Measurements from ENCODE around the gene ASB13. TPM values are rescaled to one million over a fixed set of nuclear protein-coding genes. Genes with fewer than 3 reads are reported as not detected.

The ASB13 gene
- total RNA-seq, 1 experiment from 2014 or later = 12.2 TPM

DNA sequence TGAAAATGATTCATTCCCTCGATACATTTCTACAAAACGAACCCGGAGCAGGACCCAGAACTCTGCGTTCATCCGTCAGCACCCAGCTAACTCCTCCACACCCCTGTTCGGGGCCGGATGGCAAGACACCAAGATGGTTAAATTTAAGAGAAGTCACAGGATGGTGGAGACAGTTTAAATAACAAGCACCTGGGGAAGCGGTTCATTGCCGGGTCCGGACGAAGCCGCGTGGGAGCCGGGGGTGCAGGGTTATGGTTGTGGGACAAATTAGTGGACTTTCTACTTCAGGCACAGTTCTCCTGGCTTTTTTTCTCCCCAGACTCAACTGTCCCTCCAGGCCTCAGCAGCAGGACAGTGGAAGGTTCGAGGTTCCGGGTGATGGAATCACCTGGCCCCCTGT is 45.4 kb downstream of the ASB13 start:
- H4K20me1 ChIP-seq (ENCODE audit: insufficient read depth, low read depth, low read length) = no peaks in the 10 kb centered on the region
- H3K9me3 ChIP-seq (ENCODE audit: low read length) = no peaks in the 10 kb centered on the region
- H3K9ac ChIP-seq (ENCODE audit: low read length) = no peak overlapping the region
- H3K4me3 ChIP-seq (ENCODE audit: low read length) = no peak overlapping the region
- no peaks in the 10 kb centered on the region for H3K79me2 ChIP-seq (ENCODE audit: low read length)
- H3K36me3 ChIP-seq (ENCODE audit: insufficient read depth, low read length) = no peaks in the 10 kb centered on the region
- H3K4me2 ChIP-seq (ENCODE audit: low read depth, low read length, poor library complexity, severe bottlenecking) = no peak overlapping the region
- no peak overlapping the region for H3K27ac ChIP-seq (ENCODE audit: low read length)
- H3K4me1 ChIP-seq (ENCODE audit: low read length) = no peaks in the 10 kb centered on the region
- H3K9me2 ChIP-seq (replicated peaks; ENCODE audit: insufficient read depth, low read length) = no peaks in the 10 kb centered on the region
- no peak for DNase-seq
- H2AFZ ChIP-seq (ENCODE audit: low read length) = no peak overlapping the region
- no peaks in the 10 kb centered on the region for H3K27me3 ChIP-seq (ENCODE audit: low read length)

DNA sequence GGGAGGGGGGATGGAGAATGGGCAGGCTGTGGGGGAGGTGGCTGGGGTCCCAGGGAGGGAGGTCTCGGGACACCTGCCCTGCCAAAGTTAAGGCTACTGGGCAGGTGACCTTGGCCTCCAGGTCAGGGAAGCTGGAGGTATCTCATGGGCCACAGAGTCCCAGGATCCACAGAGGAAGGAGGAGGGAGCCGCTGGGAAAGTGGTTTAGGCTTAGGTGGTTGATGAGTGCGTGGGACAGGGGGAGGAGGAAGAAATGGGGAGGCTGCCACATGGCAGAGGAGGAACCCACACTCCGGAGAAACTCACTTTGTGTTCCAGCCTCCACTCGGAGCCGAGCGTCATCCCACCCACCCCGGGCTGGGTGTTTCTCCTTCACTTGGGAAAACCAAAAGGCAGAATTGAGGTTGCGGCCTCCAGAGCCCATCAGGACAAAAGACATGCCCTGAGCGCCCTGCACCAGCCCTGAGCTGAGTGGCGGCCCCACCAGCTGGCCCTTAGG is 46.1 kb downstream of the ASB13 start:
- H3K4me3 ChIP-seq (ENCODE audit: low read length) = no peak overlapping the region
- no peak overlapping the region for H2AFZ ChIP-seq (ENCODE audit: low read length)
- H3K4me2 ChIP-seq (ENCODE audit: low read depth, low read length, poor library complexity, severe bottlenecking) = no peak overlapping the region
- no peak overlapping the region for H3K27ac ChIP-seq (ENCODE audit: low read length)
- H3K9me2 ChIP-seq (replicated peaks; ENCODE audit: insufficient read depth, low read length) = no peaks in the 10 kb centered on the region
- H3K36me3 ChIP-seq (ENCODE audit: insufficient read depth, low read length) = no peaks in the 10 kb centered on the region
- no peaks in the 10 kb centered on the region for H3K4me1 ChIP-seq (ENCODE audit: low read length)
- no peaks in the 10 kb centered on the region for H3K79me2 ChIP-seq (ENCODE audit: low read length)
- no peak for DNase-seq
- H3K9me3 ChIP-seq (ENCODE audit: low read length) = no peaks in the 10 kb centered on the region
- no peak overlapping the region for H3K9ac ChIP-seq (ENCODE audit: low read length)
- H3K27me3 ChIP-seq (ENCODE audit: low read length) = no peaks in the 10 kb centered on the region
- no peaks in the 10 kb centered on the region for H4K20me1 ChIP-seq (ENCODE audit: insufficient read depth, low read depth, low read length)

DNA sequence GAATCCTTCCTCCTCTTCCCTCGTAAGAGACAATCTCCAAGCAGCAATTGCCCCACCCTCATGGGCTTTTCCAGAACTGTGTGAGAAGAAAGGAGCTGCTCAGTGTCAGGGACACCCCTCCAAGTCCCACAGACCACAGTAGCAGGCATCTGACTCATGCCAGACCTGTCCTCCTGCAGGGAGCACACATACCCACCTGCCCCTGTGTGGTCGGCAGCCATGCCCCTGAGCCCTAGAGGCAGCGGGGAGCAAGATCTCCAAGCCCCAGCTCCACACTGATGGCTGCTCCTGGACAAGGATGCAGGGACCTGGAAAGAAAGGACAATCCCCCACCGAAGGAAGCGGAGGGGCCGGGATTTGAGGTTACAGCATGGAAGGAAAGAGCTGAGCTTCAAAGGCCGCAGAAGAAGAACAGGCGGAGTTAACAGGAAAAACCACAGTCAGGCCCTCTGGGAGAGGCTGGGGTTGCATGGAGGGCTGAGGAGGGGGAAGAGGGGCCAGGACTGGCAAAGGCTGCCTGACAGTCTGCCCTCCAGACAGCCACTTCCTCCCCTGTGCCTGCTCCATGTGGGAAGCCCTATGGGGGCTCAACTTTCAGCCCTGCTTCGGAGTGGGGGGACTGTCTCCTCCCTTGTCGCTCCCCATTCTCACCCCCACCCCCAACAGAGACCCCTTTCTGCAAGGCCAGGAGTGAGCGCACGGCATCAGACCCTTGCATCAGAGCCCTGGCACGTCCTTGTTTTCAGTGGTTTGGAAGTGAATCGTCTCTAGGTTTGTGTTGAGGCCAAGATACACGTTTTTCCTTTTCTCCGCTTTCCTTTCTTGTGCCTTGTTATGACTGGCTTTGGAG is 46.8 kb downstream of the ASB13 start:
- Histone ChIP-seq H2AFZ (ENCODE audit: low read length) (no peak overlapping the region), H3K27ac (ENCODE audit: low read length) (no peak overlapping the region), H4K20me1 (ENCODE audit: insufficient read depth, low read depth, low read length) (no peaks in the 10 kb centered on the region), H3K9ac (ENCODE audit: low read length) (no peak overlapping the region), H3K79me2 (ENCODE audit: low read length) (no peaks in the 10 kb centered on the region), H3K4me2 (ENCODE audit: low read depth, low read length, poor library complexity, severe bottlenecking) (no peak overlapping the region), H3K4me1 (ENCODE audit: low read length) (no peaks in the 10 kb centered on the region), H3K4me3 (ENCODE audit: low read length) (no peak overlapping the region), H3K27me3 (ENCODE audit: low read length) (no peaks in the 10 kb centered on the region), H3K36me3 (ENCODE audit: insufficient read depth, low read length) (no peaks in the 10 kb centered on the region), H3K9me2 (replicated peaks; ENCODE audit: insufficient read depth, low read length) (no peaks in the 10 kb centered on the region), H3K9me3 (ENCODE audit: low read length) (no peaks in the 10 kb centered on the region)
- no peak for DNase-seq

DNA sequence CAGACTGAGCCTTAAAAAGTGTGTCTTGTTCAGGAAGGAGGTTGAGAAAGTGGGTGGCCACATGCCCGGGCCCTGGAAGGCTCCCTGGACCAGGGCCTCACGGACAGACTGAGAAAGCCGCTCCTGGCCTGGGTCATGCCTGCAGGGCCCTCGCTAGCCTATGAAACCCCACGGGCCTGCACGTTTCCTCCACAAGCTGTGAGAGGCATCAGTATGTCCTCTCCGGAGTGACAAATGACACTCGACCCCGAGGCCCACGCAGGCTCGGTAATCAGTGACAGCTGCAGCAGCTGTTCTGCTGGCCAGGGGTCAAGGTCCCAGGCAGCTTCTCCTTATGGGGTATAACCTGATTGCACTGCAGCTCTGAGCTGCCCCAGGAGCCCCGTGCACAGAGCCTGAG is 47.6 kb downstream of the ASB13 start:
- Histone ChIP-seq H3K9me2 (replicated peaks; ENCODE audit: insufficient read depth, low read length) (no peaks in the 10 kb centered on the region), H3K4me1 (ENCODE audit: low read length) (no peaks in the 10 kb centered on the region), H3K27me3 (ENCODE audit: low read length) (no peaks in the 10 kb centered on the region), H3K9me3 (ENCODE audit: low read length) (no peaks in the 10 kb centered on the region), H3K9ac (ENCODE audit: low read length) (no peak overlapping the region), H4K20me1 (ENCODE audit: insufficient read depth, low read depth, low read length) (no peaks in the 10 kb centered on the region), H3K4me3 (ENCODE audit: low read length) (no peak overlapping the region), H3K27ac (ENCODE audit: low read length) (no peak overlapping the region), H3K4me2 (ENCODE audit: low read depth, low read length, poor library complexity, severe bottlenecking) (no peak overlapping the region), H3K79me2 (ENCODE audit: low read length) (no peaks in the 10 kb centered on the region), H3K36me3 (ENCODE audit: insufficient read depth, low read length) (no peaks in the 10 kb centered on the region), H2AFZ (ENCODE audit: low read length) (no peak overlapping the region)
- no peak for DNase-seq

DNA sequence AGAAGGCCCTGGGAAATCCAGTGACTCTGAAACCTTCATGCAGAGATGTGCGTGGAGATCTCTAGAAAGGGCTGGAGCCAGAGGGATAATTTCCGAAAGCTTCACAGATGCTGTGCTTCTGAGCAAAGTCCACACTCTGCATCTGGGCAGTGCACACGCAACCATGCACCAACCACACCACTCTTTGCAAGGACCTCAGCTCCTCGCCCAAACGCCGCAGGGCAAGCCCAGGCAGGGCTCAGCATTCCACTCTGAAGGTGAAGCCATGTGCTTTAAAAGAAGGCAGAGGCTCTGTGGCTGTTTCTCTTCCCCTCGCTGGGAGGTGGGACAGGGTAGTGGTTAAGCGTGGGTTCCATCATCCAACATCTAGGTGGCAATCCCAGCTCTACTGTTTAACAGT is 48.4 kb downstream of the ASB13 start:
- H3K9ac ChIP-seq (ENCODE audit: low read length) = no peak overlapping the region
- no peaks in the 10 kb centered on the region for H4K20me1 ChIP-seq (ENCODE audit: insufficient read depth, low read depth, low read length)
- H3K4me2 ChIP-seq (ENCODE audit: low read depth, low read length, poor library complexity, severe bottlenecking) = no peak overlapping the region
- H3K27me3 ChIP-seq (ENCODE audit: low read length) = no peaks in the 10 kb centered on the region
- DNase-seq = no peak
- H3K79me2 ChIP-seq (ENCODE audit: low read length) = no peaks in the 10 kb centered on the region
- no peaks in the 10 kb centered on the region for H3K9me2 ChIP-seq (replicated peaks; ENCODE audit: insufficient read depth, low read length)
- no peak overlapping the region for H3K27ac ChIP-seq (ENCODE audit: low read length)
- no peaks in the 10 kb centered on the region for H3K9me3 ChIP-seq (ENCODE audit: low read length)
- no peaks in the 10 kb centered on the region for H3K36me3 ChIP-seq (ENCODE audit: insufficient read depth, low read length)
- no peak overlapping the region for H3K4me3 ChIP-seq (ENCODE audit: low read length)
- H2AFZ ChIP-seq (ENCODE audit: low read length) = no peak overlapping the region
- H3K4me1 ChIP-seq (ENCODE audit: low read length) = no peaks in the 10 kb centered on the region

DNA sequence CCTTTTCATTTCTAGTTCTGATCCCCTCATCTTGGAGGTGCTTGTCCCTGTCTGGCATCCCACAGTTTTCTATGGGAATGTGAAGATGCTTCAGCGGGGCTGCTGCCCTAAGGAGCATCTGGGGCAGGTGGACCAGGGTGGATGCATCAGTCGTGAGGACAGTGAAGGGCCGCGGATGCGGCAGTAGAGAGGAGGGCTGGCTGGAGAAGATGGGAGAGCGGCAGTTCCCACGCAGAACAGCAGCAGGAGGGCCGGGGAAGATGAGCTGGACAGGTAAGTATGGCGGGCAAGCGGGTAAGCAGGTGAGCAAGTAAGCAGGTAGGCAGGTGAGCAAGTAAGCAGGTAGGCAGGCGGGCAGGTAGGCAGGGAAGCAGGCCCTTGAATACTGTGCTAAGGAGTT is 48.9 kb downstream of the ASB13 start:
- Histone ChIP-seq H3K4me1 (ENCODE audit: low read length) (no peaks in the 10 kb centered on the region), H2AFZ (ENCODE audit: low read length) (no peak overlapping the region), H3K79me2 (ENCODE audit: low read length) (no peaks in the 10 kb centered on the region), H4K20me1 (ENCODE audit: insufficient read depth, low read depth, low read length) (no peaks in the 10 kb centered on the region), H3K27me3 (ENCODE audit: low read length) (no peaks in the 10 kb centered on the region), H3K36me3 (ENCODE audit: insufficient read depth, low read length) (no peaks in the 10 kb centered on the region), H3K9ac (ENCODE audit: low read length) (no peak overlapping the region), H3K4me2 (ENCODE audit: low read depth, low read length, poor library complexity, severe bottlenecking) (no peak overlapping the region), H3K9me2 (replicated peaks; ENCODE audit: insufficient read depth, low read length) (no peaks in the 10 kb centered on the region), H3K4me3 (ENCODE audit: low read length) (no peak overlapping the region), H3K27ac (ENCODE audit: low read length) (no peak overlapping the region), H3K9me3 (ENCODE audit: low read length) (no peaks in the 10 kb centered on the region)
- no peak for DNase-seq

DNA sequence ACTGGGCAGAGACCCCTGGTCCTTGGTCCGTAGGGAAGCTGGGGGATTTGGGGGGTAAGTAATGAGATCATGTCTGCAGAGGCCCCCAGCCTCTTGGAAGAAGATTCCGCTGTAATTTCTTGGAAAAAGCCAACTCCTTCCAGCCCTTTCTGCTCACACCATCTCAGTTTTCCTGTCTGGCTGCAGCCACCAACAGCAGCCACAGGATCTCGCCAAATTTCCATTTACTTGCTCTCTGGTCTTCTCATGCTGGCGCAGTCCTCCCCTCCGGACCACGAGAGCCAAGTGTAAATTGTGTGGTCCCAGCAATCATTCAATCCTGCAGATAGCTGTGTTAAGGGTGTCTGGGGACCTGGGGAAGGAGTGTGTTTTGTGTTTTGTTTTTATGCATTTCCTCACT is 49.6 kb downstream of the ASB13 start:
- Histone ChIP-seq H2AFZ (ENCODE audit: low read length) (no peak overlapping the region), H3K4me1 (ENCODE audit: low read length) (no peaks in the 10 kb centered on the region)

DNA sequence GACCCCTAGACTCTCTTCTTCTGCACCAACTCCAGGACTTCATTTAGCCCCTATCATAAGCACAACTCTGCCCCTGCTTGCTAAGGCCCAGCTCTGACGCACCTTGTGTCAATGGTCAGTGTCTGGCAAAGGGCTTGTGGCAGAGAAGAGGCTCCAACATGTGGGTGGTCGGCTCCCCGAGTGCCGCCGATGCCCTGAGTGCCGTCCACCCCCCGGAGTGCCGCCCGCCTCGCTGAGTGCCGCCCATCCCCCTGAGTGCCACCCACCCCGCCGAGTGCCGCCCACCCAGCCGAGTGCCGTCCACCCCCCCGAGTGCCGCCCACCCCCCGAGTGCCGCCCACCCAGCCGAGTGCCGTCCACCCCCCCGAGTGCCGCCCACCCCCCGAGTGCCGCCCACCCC is 50.3 kb downstream of the ASB13 start:
- no peaks in the 10 kb centered on the region for H3K9me3 ChIP-seq (ENCODE audit: low read length)
- no peaks in the 10 kb centered on the region for H3K4me1 ChIP-seq (ENCODE audit: low read length)
- H3K9ac ChIP-seq (ENCODE audit: low read length) = no peak overlapping the region

More for the DNA sequence above, 49.6 kb downstream of the ASB13 start:
- no peak overlapping the region for H3K27ac ChIP-seq (ENCODE audit: low read length)
- H4K20me1 ChIP-seq (ENCODE audit: insufficient read depth, low read depth, low read length) = no peaks in the 10 kb centered on the region
- no peaks in the 10 kb centered on the region for H3K79me2 ChIP-seq (ENCODE audit: low read length)
- no peaks in the 10 kb centered on the region for H3K9me2 ChIP-seq (replicated peaks; ENCODE audit: insufficient read depth, low read length)
- H3K36me3 ChIP-seq (ENCODE audit: insufficient read depth, low read length) = no peaks in the 10 kb centered on the region
- H3K9ac ChIP-seq (ENCODE audit: low read length) = no peak overlapping the region
- no peak for DNase-seq
- H3K27me3 ChIP-seq (ENCODE audit: low read length) = no peaks in the 10 kb centered on the region
- H3K4me2 ChIP-seq (ENCODE audit: low read depth, low read length, poor library complexity, severe bottlenecking) = no peak overlapping the region
- H3K9me3 ChIP-seq (ENCODE audit: low read length) = no peaks in the 10 kb centered on the region
- H3K4me3 ChIP-seq (ENCODE audit: low read length) = no peak overlapping the region

More for the DNA sequence above, 50.3 kb downstream of the ASB13 start:
- Histone ChIP-seq H3K4me2 (ENCODE audit: low read depth, low read length, poor library complexity, severe bottlenecking) (no peak overlapping the region), H3K27ac (ENCODE audit: low read length) (no peak overlapping the region), H4K20me1 (ENCODE audit: insufficient read depth, low read depth, low read length) (no peaks in the 10 kb centered on the region), H2AFZ (ENCODE audit: low read length) (no peak overlapping the region), H3K27me3 (ENCODE audit: low read length) (no peaks in the 10 kb centered on the region), H3K9me2 (replicated peaks; ENCODE audit: insufficient read depth, low read length) (no peaks in the 10 kb centered on the region), H3K36me3 (ENCODE audit: insufficient read depth, low read length) (no peaks in the 10 kb centered on the region), H3K79me2 (ENCODE audit: low read length) (no peaks in the 10 kb centered on the region), H3K4me3 (ENCODE audit: low read length) (no peak overlapping the region)
- no peak for DNase-seq
